ENCODE measurements around the gene IL20RB.
"Not testable (repeated sequence)": the region's sequence is repeated elsewhere in the genome, so short reads cannot be mapped to it uniquely, and the experiment has no call there.

The IL20RB gene

DNA sequence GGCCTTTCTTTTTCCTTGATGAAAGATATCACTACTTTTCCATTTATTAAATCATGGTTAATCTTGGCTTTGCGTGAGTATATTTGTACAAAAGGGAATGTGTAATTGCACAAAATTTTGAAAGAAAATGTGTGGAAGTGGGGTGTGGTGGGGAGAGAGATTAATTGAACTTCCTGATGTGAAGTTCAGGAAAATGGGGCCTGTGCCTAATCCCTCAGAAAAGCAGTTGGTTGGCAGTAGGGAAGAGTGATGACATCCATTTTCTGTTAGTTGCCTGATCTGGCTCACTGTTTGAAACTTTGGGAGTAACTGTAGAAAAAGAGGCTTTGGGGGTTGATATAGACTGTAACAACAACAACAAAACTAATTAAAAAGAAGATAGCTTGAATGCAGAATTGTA, 10.8 kb upstream of the IL20RB start:
- DNase-seq = no peak

DNA sequence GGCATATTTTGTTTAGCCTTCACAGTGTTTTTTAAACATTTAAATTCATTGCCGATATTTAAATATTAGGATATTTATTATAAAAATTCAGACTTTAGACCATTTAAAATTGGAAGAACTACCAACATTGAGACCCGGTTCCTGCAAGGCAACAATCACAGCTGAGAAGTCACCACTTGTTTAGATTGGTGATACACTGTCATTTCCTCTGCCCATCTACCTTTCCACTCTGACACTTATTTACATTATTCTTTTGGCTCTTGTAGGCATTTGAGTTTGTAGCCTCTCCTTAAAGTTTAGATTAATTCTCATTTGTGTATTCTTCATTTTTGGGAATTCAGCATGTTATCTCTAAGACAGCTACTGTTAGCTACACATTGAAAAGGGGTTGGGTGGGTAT, 10.3 kb upstream of the IL20RB start:
- DNase-seq = no peak

DNA sequence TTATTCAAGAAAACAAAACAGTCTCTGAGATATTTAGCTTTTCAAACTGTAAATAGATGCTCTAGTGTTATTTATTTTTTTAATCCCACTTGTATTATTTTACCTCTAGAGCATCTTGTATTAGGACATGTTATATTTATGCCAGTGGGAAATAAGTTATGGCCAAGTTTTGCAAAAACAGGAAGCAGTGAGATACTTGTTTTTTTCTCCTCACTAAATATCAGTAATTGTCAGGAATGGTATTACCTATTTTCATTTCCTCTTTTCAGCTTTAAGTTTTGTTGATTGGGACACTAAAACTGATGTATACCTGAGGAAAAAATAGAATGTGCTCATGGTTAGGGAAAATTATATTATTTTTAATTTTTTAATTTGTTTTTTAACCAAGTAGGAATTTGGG, 8.6 kb upstream of the IL20RB start:
- no peak for DNase-seq

DNA sequence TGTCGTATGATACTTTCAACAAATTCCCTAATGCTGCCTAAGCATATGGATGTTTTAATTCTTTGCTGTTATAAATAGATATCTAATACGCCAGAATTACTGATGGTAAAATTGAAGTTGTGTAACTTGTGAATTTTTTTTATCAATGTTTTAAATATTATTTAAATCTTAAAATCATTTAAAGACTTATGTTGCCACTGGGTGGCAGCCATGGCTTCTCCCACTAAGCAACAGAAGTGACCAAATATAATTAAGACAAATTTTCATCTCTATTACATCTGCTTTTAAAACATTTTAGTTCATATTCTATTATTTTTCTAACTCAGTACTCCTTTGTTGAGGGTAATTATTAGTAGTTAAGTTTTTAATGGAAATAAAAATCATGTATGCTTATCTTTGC, 8.1 kb upstream of the IL20RB start:
- DNase-seq = no peak

DNA sequence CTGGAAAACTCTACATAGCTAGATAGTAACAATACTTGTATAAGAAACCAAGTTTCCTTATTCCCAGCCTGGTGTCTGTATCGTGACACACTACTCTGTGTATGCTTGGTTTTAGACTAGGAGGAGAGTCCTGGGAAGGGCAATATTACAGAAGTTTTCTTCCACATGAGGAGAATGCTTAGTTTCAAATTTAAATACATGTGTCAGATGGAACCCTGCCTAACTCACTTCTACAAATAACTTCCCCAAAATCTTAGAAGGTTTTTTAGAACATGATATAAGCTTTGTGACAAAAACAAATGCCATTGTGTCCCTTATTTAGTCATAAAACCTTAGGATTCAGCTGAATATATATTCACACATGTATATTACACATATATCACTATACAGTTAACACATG, 7.2 kb upstream of the IL20RB start:
- DNase-seq = no peak

DNA sequence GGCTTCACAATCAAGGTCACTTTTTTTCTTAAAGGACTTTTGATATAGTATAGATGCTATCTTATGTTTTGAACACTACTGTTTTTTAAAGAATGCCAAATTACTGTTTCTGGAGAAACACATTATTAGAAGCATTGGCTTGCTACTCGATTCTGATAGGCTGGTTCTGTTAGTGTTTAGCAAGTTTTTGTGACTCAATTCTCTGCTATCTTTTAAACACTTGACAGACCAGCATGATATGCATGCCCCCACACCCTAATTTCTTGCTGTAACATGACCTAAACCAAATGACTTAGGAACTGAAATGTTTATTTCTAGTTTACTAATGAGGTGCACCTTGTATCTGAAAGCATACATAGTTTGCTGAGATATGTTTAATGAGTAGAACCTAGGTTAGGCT, 5.5 kb upstream of the IL20RB start:
- no peak for DNase-seq

DNA sequence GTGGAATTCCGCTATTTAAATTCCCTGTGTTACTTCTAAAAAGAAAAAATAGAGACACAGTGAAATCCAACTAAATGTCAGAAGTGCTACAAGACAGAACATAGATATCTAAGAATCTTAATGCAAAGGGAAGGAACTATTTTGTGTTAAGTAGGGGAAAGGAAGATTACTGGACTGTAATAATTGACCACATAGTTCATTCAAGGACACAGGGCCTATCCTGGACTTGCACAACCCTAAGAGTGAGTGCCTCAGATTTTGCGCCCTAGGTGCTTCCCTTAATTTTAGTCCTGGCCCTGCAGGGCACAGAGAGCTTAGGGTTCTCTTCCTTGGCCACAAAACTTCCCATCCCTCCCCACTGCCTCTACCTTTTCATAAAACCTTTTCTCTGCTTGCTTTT, 3.5 kb upstream of the IL20RB start:
- no peak for DNase-seq

DNA sequence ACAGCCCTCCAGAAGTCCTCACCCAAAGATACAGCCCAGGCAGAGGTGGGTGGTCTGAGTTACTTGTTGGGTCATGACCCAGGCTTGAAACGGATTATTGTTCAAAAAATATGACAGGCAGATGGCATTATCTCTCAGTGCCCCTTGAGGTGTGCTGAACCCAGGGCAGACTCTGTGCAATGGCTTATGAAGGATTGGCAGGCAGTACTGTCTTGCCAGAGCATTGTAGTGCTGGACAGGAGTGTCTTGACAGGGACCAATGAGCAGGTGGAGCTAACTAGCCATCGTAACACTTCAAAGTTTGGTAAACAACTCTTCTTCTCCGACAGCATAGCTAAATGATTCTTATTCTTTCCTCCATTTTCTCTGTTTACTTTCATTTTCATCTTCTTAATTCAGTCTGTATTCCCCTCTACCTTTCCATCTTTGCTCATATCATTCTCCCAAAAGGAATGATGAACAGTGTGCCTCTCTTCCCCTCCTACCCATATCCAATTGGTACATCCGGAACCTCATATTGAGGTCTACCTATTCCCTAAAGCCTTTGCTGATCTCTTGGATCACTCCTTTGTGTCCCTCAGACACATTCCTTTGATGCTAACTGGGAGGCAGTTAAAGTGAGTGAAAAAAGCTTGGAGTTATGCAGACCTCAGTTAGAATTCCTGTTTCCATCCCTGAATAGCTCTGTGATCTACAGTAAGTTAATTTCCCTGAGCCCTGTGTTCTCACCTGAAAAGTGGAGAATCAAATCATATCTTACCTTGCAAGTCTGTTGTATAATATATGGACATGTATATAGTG, 2.6 kb upstream of the IL20RB start:
- no peak for DNase-seq

DNA sequence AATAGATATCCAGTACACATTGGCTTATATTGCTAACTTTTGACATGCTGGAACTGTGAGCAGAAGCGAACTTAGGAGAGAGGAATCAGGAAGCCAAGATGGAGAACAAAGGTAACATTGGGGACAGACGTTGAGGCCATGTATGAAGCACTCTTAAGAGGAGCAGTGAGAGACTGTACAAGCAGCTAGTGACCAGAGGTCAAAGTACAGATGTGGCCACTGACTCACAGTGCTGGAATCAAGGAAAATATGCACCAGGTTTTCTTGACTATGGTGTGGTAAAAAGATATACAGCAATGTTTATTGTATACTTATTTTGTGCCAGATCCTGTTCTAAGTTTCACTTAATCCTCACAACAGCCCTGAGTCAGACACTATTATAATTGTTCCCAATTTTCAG, 2.0 kb upstream of the IL20RB start:
- no peak for DNase-seq

DNA sequence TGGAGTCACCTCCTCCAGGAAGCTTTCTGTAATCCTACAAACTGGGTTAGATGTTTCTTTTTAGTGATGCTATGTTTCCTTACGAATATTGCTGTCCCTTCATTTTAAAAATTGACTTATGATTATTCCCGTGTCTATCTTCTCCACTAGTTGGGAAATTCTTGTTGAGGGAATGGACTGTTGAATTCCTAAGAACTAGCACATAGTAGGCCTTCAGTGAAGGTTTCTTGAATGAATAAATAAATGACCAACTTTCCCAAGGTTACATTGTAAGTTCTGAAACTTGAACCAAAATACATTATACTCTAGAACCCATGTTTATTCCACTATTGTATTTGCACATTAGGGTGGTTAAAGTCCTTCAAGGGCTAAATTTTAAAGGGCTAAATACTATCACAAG, 812 bp upstream of the IL20RB start:
- DNase-seq = no peak

DNA sequence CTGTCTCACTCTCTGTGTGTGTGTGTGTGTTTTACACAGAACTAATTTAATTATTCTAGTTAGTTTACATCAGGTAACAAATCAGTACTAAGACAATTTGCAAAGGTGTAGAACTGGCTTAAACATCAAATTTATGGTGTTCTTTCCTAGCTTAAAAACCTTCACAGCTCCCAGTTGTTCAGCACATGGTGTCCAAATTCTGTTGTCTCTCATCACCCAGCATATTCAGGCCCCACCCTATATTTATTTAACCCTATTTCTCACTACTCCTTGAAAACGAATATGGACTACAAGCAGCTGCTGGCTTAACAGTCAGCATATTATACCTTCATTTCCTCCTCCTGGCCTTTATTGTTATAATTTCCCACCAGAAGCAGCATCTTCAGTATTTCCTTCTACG, 1.2 kb downstream of the IL20RB start:
- no peak for DNase-seq

DNA sequence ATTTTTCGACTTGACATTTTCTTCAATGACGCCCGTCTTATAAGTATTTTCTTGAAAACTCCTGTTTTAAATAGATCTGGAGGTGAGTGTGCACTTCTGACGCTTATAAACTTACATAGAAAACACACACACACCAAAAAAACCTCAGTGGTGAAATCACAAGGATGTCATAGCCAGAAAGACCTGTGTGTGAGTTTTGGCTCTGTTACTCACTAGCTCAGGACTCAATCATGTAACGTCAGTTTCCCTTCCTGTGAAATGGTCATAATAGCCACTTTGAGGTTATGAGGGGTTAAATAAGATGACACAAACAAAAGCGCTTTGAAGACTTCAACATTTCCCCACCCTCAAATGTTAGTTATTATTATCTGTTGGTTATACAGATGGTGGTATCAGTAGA, 1.8 kb downstream of the IL20RB start:
- no peak for DNase-seq

DNA sequence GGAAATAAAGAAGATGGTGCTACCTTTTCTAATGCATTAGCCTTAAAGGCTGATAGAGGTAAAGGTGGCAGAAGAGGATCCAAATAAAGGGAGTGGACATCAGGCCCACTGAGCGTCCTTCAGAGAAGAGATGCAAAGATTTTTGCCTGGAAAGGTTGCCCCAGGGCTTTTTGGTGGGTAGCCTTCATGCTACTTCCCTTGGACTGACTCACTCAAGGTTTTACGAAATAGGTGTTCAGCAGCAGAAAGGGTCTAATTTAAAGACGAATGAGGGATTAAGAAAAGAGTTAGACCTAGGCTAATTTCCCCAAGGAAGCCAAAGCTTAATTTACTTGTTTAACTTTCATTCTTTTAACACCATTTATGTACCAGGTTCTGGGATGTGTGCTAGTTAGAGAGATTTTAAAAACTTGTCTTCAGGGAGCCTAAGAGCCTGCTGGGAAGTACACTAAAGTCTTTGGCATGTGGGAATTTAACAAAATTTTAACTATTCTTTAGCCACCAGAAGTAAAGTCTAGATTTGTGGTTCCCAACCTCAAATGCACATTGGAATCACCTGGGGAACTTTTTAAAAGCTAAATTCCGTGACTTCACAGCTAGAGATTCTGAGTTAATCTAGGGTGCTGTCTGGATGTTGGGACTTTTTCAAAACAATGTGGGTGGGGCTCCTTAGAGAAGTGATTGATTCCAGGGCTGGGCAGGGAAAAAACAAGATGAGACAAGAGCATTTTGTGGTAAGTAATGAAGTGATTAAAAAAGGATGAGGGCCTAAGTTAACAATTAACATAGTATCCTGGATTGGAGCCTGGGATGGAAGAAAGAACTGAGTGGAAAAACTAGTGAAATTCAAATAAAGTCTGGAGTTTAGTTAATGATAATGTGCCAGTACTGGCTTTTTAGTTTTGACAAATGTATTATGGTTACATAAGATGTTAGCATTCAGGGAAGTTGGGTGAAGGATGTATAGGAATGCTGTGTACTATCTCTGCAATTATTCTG, 3.4 kb downstream of the IL20RB start:
- no peak for DNase-seq

DNA sequence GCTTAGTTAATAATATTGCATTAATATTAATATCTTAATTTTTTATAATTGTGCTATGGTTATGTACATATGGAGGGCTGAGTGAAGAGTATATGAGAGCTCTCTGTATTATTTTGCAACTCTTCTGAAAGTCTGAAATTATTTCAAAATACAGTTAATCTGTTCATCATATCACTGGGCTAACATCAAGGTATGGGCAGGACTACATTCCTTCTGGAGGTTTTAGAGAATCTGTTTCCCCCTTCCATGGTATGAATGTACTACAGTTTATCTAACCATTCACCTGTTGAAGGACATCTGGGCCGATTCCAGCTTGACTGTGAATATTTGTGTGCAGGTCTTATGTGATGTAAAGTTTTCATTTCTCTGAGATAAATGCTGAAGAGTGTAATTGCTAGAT, 5.1 kb downstream of the IL20RB start:
- DNase-seq = no peak

DNA sequence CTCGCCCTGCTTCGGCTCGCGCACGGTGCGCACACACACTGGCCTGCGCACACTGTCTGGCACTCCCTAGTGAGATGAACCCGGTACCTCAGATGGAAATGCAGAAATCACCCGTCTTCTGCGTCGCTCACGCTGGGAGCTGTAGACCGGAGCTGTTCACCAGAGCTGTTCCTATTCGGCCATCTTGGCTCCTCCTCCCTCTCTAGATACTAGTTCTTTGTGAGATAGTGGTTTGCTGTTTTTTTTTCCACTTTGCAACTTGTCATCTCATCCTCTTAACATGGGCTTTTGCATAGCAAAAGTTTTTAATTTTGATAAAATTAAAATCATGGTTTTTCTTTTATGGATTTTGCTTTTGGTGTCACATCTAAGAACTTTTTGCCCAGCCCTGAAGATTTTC, 11.8 kb downstream of the IL20RB start:
- DNase-seq = not testable (repeated sequence)

DNA sequence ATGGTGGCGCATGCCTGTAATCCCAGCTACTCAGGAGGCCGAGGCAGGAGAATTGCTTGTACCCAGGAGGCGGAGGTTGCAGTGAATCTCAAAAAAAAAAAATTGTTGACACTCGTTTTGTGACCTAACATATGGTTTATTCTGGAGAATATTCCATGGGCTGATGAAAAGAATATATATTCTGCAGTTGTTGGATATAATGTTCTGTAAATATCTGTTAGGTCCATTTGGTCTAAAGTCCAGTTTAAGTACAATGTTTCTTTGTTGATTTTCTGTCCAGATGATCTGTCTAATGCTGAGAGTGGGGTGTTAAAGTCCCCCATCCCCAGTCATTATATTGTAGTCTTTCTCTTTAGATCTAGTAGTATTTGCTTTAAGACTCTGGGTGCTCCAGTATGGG, 15.6 kb downstream of the IL20RB start:
- DNase-seq = no peak

DNA sequence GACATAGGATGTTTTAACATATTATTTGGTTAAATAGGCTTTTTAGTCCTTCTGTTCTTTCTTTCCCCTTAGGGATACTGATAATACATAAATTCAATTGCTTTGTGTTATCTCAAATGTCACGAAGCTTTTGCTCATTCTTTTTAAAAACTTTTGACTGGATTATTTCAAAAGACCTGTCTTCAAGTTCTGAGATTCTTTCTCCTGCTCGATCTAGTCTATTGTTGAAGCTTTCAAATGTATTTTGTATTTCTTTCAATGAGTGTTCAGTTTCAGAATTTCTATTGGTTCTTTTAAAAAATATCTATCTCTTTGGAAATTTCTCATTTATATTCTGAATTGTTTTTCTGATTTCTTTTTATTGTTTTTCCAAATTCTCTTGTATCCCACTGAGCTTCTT, 16.9 kb downstream of the IL20RB start:
- no peak for DNase-seq

DNA sequence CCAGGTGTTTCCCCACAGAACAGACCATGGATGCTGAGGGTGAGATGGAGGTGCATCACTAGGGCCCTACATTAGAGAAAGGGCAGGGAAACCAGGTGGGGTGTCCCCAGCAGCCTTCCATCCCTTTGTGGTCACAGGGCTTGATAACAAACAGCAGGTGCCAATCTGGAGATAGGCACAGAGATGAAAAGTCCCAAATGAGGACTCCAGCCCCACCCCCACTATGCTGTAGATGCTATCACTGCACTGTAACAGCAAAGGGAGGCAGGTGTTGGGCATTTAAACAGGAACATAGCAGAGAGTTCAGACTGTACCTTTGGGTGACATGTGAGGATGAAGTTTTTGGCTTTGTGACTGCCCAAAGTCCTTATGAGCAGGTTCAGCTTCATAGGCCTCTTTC, 21.4 kb downstream of the IL20RB start:
- no peak for DNase-seq

DNA sequence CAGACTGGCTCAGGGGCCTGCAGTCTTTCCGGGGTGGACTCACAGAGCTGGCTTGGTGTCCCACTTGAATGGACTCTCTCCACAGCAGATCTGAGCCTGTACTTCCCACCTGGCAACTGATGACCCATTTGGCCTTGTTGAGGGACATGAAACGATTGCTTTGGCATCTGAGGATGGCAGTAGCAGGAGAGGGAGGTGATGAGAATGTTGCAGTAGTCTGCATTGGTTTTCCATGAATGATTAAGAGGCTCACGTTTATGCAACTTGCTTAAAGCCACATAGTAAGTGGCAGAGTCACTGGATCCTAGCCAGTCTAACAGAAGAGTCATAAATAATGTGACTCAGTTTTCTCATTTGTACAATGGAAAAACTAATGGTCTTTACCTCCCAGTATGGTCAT, 21.9 kb downstream of the IL20RB start:
- DNase-seq = no peak

DNA sequence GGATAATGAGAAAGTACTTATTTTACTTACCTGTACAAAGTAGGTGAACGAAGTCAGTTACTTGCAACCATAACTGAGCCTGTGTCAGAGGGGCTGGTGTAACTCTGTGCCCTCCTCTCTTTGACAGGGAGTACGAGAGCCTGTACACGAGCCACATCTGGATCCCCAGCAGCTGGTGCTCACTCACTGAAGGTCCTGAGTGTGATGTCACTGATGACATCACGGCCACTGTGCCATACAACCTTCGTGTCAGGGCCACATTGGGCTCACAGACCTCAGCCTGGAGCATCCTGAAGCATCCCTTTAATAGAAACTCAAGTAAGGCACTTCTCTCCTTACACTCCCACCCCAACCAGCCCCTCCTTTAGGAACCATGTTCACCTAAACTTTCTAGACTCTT, 24.2 kb downstream of the IL20RB start:
- DNase-seq = no peak

DNA sequence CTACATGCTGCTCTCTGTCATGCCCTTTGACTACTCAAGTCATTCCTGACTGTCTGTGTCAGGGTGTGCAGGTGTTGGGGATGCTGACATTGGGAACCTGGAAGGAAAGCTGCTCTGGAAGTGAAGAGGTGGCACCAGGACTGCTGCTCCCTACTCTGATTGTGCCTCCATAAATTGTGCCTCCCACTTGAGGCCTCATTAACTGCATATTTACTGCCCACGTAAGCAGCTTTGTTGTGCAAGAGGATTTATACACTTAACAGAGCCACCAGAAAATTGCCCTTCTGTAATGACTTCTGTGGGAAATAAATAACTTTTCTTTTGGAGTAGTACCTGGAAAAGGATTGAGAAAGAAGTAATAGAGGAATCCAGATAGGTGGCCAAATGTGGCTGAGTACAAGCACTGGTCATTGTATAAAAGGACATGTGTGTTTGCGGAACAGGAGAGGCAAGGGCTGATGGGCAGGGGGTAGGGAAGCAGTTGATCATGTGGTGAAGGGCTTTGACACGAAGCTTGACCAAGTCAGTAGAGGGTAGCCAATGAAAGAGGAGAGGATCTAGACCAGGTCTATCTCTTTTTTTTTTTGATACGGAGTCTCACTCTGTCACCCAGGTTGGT, 24.8 kb downstream of the IL20RB start:
- DNase-seq = no peak

DNA sequence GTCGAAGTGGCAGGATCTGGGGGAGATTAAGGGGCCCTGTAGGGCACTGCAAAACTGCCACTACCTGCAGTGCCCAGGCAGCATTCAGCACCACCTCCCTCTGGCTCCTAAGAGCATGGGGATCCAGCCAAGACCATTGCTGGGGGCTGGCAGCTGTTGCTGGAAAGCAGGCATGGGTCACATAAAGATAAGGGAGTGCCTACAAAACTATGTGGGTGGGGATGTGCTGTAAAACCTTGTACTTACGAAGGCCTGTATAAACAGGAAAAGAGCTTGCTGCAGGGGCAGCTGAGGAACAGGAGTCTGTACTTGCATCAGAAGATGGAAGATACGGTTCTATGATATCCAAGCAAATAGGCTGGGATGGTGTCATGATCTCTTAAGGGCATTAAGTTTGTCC, 27.1 kb downstream of the IL20RB start:
- no peak for DNase-seq

DNA sequence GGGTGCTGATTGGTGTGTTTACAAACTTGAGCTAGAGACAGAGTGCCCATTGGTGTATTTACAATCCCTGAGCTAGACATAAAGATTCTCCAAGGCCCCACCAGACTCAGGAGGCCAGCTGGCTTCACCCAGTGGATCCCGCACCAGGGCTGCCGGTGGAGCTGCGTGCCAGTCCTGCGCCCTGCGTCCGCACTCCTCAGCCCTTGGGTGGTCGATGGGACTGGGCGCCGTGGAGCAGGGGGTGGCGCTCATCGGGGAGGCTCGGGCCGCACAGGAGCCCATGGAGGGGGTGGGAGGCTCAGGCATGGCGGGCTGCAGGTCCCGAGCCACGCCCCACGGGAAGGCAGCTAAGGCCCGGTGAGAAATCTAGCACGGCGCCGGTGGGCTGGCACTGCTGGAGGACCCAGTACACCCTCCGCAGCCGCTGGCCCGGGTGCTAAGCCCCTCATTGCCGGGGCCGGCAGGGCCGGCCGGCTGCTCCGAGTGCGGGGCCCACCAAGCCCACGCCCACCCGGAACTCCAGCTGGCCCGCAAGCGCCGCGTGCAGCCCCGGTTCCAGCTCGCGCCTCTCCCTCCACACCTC, 29.7 kb downstream of the IL20RB start:
- not testable (repeated sequence) for DNase-seq

All from NCI-H146 (cell line).